GM21717 (cell line): Measurements from ENCODE around the gene PAX6.
"Not testable (repeated sequence)": the region's sequence is repeated elsewhere in the genome, so short reads cannot be mapped to it uniquely, and the experiment has no call there.

Experiments used
- ATAC-seq: cut with Tn5 transposase; IDR thresholded peaks from one replicate; pipeline ENCODE4 v1.9.1; 2021; ENCODE audit warnings: mild to moderate bottlenecking, moderate library complexity; ENCODE audit not compliant: unreplicated experiment

The PAX6 gene

DNA sequence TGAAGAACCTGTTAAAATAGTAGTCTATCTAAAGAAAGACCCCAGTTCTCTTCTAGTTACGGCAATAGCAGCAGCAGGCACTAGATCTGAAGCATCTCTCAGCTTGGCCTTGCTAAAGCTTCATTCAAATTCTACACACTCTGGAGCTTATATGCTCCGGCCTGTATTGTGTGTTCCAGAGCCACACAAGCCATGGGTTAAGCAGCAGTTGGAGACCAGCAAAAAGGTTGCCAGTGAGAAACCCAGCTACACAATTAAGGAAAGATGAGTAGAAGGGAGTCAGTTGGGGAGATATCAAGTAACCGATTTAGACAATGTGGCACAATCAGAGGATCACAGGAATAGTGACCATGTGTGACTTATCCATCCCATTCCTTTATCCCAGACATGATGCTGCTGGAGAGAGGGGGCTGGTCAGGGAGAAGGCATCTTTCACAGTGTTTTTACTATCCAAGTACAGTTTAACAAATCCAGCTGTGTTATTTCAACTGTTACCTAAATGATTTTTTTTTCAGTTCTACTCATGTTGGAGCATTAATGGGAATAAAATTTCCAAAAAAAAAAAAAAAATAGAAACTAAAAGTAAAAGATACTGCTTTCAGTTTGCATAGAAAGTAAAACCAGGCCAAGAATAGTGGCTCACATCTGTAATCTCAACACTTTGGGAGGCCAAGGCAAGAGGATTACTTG is 41.0 kb downstream of the PAX6 start:
- ATAC-seq: no peak

GRCh38 chr11:31768749-31769640 is 42.1 kb downstream of the PAX6 start:
- ATAC-seq: no peak

GRCh38 chr11:31767685-31768084 is 43.4 kb downstream of the PAX6 start:
- ATAC-seq: no peak

GRCh38 chr11:31767066-31767465 is 44.1 kb downstream of the PAX6 start:
- ATAC-seq: no peak

DNA sequence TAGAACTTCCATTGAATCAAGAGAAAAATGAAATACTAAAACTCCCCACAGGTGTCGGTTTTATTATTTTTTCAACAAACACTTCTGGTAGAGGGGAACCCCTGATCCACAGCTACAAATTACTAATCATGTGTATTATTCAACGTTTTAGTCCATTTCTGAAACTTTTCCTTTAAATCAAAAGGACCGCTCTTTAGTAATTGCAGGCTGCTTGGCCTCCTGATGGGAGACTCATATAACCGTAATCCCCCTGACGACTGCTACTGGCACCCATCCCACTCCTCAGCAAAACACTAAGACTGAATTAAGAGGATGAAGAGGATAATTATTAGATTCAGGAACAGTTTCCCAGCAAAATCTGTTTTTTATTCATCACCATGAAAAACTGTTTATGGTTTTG is 46.4 kb downstream of the PAX6 start:
- ATAC-seq: no peak

DNA sequence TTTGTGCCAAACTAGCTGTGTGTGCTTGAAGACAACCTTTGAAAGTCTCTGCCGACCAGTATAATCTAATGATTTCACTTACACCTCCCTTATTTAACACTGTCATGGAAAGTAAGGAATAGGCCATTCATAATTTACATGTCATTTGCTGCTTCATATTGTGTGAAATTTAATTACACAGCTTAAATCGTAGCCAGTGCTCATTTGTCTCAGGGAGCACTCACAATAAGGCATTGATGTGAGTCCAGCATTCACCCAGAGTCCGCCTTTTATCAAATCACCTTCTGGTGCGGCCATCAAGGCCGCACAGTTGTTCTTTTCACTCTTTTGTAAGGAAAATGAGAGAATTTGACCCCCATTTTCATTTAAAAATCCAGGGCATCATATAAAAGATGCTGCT is 46.9 kb downstream of the PAX6 start:
- no peak for ATAC-seq

DNA sequence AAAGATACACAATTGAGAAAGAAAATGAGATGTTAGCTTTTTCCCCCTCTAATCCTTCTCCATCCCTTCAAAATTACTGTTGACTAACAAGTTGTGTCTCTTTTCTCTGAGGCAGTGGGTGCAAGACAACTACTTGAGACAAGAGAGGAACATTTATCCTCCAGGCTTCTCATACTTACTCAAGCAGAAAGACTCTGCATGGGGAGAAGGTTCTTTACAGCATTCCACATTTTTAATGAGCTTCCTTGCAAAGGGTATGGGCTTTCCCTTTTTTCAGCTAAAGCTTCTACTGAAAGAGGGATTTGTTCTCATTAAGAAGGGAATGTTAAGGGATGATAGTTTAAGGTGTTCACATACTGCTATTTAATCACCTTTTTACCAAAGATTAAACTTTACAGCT is 47.8 kb downstream of the PAX6 start:
- no peak for ATAC-seq

DNA sequence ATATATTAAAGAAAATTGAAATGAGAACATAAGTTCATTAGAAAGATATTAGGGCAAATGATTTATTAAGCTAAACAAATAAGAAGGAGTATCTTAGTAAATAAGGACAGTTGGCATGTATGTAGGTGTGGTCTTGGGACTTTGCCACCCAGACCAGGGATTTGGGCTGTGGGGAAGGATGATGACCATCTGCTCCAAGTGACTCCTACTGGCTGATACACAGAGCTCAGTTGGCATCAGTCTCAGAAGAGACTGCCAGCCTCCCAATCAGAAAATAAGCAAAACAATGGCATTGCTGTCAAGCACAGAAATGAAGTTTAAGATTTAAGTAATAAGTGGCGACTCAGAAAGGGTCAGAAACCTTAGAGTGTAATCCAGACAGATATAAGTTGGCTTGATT is 49.5 kb downstream of the PAX6 start:
- no peak for ATAC-seq

DNA sequence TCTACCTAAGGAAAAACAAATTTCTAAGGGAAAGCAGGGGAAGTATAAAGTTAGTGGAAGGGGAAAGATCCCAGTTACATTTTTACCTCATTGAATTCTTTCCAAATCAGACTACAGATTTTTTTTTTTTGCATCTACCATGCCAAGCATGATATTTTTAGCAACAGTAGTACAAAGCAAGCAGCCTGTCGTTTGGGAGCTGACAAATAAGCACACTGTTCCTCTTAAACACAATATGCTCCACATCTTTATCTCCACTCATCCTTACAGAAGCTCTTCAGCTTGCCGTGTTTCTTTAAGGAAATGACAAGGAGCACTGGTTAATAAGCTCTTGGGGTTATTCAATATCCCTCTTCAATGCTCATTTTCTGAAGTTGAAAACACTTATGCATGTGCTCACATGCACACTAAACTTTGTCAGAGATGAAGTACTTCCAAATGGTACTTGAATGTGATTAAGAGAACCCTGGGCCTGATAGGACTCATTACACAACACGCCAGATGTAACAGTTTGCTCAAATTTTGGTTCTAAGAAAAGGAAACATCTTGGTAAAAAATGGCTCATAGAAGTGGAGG is 53.8 kb downstream of the PAX6 start:
- no peak for ATAC-seq

- no peak for ATAC-seq
Measured at GRCh38 chr11:31747581-31747980, 63.5 kb downstream of the PAX6 start.

DNA sequence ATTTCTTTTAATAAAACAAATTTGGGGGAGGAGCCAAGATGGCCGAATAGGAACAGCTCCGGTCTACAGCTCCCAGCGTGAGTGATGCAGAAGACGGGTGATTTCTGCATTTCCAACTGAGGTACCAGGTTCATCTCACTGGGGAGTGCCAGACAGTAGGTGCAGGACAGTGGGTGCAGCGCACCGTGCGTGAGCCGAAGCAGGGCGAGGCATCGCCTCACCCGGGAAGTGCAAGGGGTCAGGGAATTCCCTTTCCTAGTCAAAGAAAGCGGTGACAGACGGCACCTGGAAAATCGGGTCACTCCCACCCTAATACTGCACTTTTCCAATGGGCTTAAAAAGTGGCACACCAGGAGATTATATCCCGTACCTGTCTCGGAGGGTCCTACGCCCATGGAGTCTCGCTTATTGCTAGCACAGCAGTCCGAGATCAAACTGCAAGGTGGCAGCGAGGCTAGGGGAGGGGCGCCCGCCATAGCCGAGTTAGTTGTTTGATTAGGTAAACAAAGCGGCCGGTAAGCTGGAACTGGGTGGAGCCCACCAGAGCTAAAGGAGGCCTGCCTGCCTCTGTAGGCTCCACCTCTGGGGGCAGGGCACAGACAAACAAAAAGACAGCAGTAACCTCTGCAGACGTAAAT is 70.3 kb downstream of the PAX6 start:
- not testable (repeated sequence) for ATAC-seq

- ATAC-seq: no peak
Measured at GRCh38 chr11:31740131-31740530, 71.0 kb downstream of the PAX6 start.
